Endodermal cell (in vitro differentiated cells): Measurements from ENCODE around the gene CCDC24. TPM values are rescaled to one million over a fixed set of nuclear protein-coding genes. Genes with fewer than 3 reads are reported as not detected.

ENCODE experiments used
- DNase-seq: peaks from one replicate; pipeline ENCODE4 v3.0.0-alpha.2; 2017
- H3K27ac ChIP-seq: 2 replicates; pipeline ENCODE4 v1.5.1; 2013; ENCODE audit warnings: mild to moderate bottlenecking, low read depth, low read length, moderate library complexity
- H3K27me3 ChIP-seq: 2 replicates; pipeline ENCODE4 v1.6.1; 2013; ENCODE audit warnings: mild to moderate bottlenecking, low read length, moderate library complexity; ENCODE audit not compliant: insufficient read depth, control insufficient read depth, poor library complexity, severe bottlenecking
- H3K36me3 ChIP-seq: 2 replicates; pipeline ENCODE4 v1.7.0; 2013; ENCODE audit warnings: mild to moderate bottlenecking, low read length, moderate library complexity; ENCODE audit not compliant: control insufficient read depth, insufficient read depth
- H3K4me1 ChIP-seq: one replicate; pipeline ENCODE4 v1.7.0; 2013; ENCODE audit warnings: low read length; ENCODE audit not compliant: control insufficient read depth, insufficient read depth
- H3K4me3 ChIP-seq: 2 replicates; pipeline ENCODE4 v1.5.1; 2013; ENCODE audit warnings: mild to moderate bottlenecking, low read length, moderate library complexity
- H3K9ac ChIP-seq: 2 replicates; pipeline ENCODE4 v1.6.1; 2013; ENCODE audit warnings: mild to moderate bottlenecking, low read length, moderate library complexity; ENCODE audit not compliant: poor library complexity, severe bottlenecking; ENCODE audit errors: extremely low read depth
- H3K9me3 ChIP-seq: 2 replicates; pipeline ENCODE4 v1.6.1; 2013; ENCODE audit warnings: mild to moderate bottlenecking, low read length, moderate library complexity; ENCODE audit not compliant: control insufficient read depth
- H3K27ac Mint-ChIP-seq: 2 replicates; pipeline ENCODE4 v1.8.0; 2020; ENCODE audit warnings: mixed read lengths
- H3K27me3 Mint-ChIP-seq: 2 replicates; pipeline ENCODE4 v1.8.0; 2021; ENCODE audit warnings: mild to moderate bottlenecking, mixed read lengths; ENCODE audit not compliant: insufficient read depth
- H3K36me3 Mint-ChIP-seq: 2 replicates; pipeline ENCODE4 v1.8.0; 2020; ENCODE audit warnings: low read depth, mixed read lengths
- H3K4me1 Mint-ChIP-seq: 2 replicates; pipeline ENCODE4 v1.8.0; 2020; ENCODE audit warnings: mixed read lengths
- H3K4me3 Mint-ChIP-seq: 2 replicates; pipeline ENCODE4 v1.8.0; 2020; ENCODE audit warnings: mild to moderate bottlenecking, moderate library complexity, mixed read lengths
- H3K9me3 Mint-ChIP-seq: 2 replicates; pipeline ENCODE4 v1.8.0; 2020; ENCODE audit warnings: mild to moderate bottlenecking, mixed read lengths
- WGBS, 2 experiments: methylation state at CpG; one replicate each; pipeline versions ENCODE4 v1.1.5 to v1.1.7; 2013; ENCODE audit warnings: missing lambda C conversion rate in 2 of 2, mixed read lengths in 1 of 2; ENCODE audit not compliant: insufficient coverage in 1 of 2, insufficient read length in 1 of 2; 5-methylcytosine and 5-hydroxymethylcytosine counted together
- total RNA-seq, 2 donors: library from RNA; stranded (reverse); fragmentation: NEBNext Ultra II Directional in 1 of 2; extraction: Animal tissue kit (Norgen Biotek cat#: 25700) in 1 of 2; gene quantifications; 2 replicates in 1 of 2; 3 replicates in 1 of 2; pipeline ENCODE4 v1.2.1, GENCODE V29; 2021
- TF ChIP-seq, protein P1 (sequence below): fragments of 200-600 bp; sonication (generic); conservative IDR thresholded peaks from 2 replicates; pipeline ENCODE4 v1.5.0; 2021; ENCODE audit warnings: antibody characterized with exemption, mild to moderate bottlenecking

The CCDC24 gene
- total RNA-seq, 2 donors from 2014 or later: 26.6 to 31.1 TPM

DNA sequence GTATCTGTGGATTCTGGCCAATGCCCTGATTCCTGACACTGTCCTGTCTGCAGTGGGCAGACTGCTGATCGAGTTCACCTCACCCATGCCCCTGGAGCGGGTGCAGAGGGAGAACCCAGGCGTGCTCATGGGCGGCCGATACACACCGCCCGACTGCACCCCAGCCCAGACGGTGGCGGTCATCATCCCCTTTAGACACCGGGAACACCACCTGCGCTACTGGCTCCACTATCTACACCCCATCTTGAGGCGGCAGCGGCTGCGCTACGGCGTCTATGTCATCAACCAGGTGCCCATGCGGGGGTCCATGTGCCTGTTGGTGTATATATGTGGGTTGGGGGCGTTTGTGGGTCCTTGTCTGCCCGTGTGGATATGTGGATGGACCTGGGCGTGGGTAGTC, 9.8 kb upstream of the CCDC24 start:
- H3K36me3 Mint-ChIP-seq: peaks cover 41% of the 10 kb centered on the region
- no peak overlapping the region for H3K4me3 Mint-ChIP-seq

DNA sequence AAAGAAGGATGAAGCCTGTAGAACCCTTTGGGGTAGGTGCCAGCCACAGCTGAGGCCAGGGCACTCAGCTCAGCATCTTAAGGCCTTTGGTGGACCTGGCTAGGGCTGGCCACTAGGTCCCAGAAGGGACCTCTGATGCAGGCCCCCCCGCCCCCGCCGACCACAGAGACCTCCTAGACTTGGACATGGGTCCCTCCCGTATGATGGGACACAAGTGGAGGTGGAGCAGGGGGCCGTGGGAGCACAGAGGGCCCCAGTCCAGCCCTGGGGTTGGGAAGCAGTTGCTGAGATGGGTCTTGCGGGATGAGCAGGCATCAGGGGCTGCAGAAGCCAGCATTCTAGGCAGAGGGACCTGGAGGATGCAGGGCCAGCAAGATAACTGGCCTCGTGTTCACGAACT, 9.2 kb upstream of the CCDC24 start:
- Mint-ChIP-seq H3K27me3 (no peaks in the 10 kb centered on the region), H3K27ac (no peak overlapping the region), H3K9me3 (no peaks in the 10 kb centered on the region), H3K4me3 (no peak overlapping the region), H3K4me1 (peaks cover 28% of the 10 kb centered on the region), H3K36me3 (peaks cover 35% of the 10 kb centered on the region)
- H3K4me1 ChIP-seq: peaks cover 4% of the 10 kb centered on the region
- no peak overlapping the region for H3K9ac ChIP-seq
- H3K9me3 ChIP-seq: no peaks in the 10 kb centered on the region
- no peak for DNase-seq
- WGBS, 2 experiments: 95 to 96% methylated on average over 7 to 8 of the region's 8 CpGs
- peaks cover 21% of the 10 kb centered on the region for H3K36me3 ChIP-seq
- no peaks in the 10 kb centered on the region for H3K27me3 ChIP-seq
- no peak overlapping the region for H3K4me3 ChIP-seq
- H3K27ac ChIP-seq: no peak overlapping the region
- TF ChIP-seq, protein P1, sequence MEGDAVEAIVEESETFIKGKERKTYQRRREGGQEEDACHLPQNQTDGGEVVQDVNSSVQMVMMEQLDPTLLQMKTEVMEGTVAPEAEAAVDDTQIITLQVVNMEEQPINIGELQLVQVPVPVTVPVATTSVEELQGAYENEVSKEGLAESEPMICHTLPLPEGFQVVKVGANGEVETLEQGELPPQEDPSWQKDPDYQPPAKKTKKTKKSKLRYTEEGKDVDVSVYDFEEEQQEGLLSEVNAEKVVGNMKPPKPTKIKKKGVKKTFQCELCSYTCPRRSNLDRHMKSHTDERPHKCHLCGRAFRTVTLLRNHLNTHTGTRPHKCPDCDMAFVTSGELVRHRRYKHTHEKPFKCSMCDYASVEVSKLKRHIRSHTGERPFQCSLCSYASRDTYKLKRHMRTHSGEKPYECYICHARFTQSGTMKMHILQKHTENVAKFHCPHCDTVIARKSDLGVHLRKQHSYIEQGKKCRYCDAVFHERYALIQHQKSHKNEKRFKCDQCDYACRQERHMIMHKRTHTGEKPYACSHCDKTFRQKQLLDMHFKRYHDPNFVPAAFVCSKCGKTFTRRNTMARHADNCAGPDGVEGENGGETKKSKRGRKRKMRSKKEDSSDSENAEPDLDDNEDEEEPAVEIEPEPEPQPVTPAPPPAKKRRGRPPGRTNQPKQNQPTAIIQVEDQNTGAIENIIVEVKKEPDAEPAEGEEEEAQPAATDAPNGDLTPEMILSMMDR: no peak

More for the DNA sequence above, 9.8 kb upstream of the CCDC24 start:
- WGBS, 2 experiments: 95 to 97% methylated on average over 10 to 20 of the region's 20 CpGs
- H3K4me1 Mint-ChIP-seq: peaks cover 22% of the 10 kb centered on the region
- Histone ChIP-seq H3K9me3 (no peaks in the 10 kb centered on the region), H3K27me3 (no peaks in the 10 kb centered on the region), H3K4me1 (peaks cover 4% of the 10 kb centered on the region), H3K36me3 (peaks cover 26% of the 10 kb centered on the region), H3K9ac (no peak overlapping the region), H3K4me3 (no peak overlapping the region), H3K27ac (no peak overlapping the region)
- no peaks in the 10 kb centered on the region for H3K27me3 Mint-ChIP-seq
- no peak for DNase-seq
- no peak overlapping the region for H3K27ac Mint-ChIP-seq
- TF ChIP-seq, protein P1: no peak
- no peaks in the 10 kb centered on the region for H3K9me3 Mint-ChIP-seq

- no peak for DNase-seq
- Histone ChIP-seq H3K9ac (no peak overlapping the region), H3K4me3 (no peak overlapping the region), H3K27me3 (no peaks in the 10 kb centered on the region), H3K36me3 (peaks cover 18% of the 10 kb centered on the region), H3K27ac (no peak overlapping the region), H3K9me3 (no peaks in the 10 kb centered on the region), H3K4me1 (peaks cover 4% of the 10 kb centered on the region)
- Mint-ChIP-seq H3K27ac (no peak overlapping the region), H3K9me3 (no peaks in the 10 kb centered on the region), H3K27me3 (no peaks in the 10 kb centered on the region), H3K4me1 (peaks cover 33% of the 10 kb centered on the region), H3K4me3 (no peak overlapping the region), H3K36me3 (peaks cover 29% of the 10 kb centered on the region)
- WGBS, 2 experiments: 89 to 93% methylated on average over 7 to 15 of the region's 15 CpGs
- TF ChIP-seq, protein P1: no peak
Observed at GRCh38 chr1:43982808-43983207, 8.6 kb upstream of the CCDC24 start.
